K562 (cell line): ENCODE results near the gene ALDH1A2.
A peak's percentile ranks its signal among the peaks of the same experiment; 100 is the strongest.

Experiments
- CTCF ChIP-seq, 3 experiments: IDR thresholded peaks in 2 of 3; conservative IDR thresholded peaks in 1 of 3; 2 replicates each; pipeline ENCODE4 v1.5.1; 2011 to 2012; ENCODE audit warnings: low read length in 3 of 3, mild to moderate bottlenecking in 3 of 3, control low read depth in 2 of 3, improper control_type of control experiment in 1 of 3, inconsistent platforms in 1 of 3, low read depth in 1 of 3, mixed read lengths in 1 of 3, moderate library complexity in 1 of 3; ENCODE audit not compliant: insufficient read depth in 2 of 3
- HOXB6 ChIP-seq: fragments of 250-450 bp; sonication (Bioruptor Pico); IDR thresholded peaks from 2 replicates; pipeline ENCODE4 v1.5.1; 2022; ENCODE audit warnings: mild to moderate bottlenecking, borderline replicate concordance
- KDM1A ChIP-seq, 2 experiments: fragments of 450-650 bp; IDR thresholded peaks; 2 replicates each; pipeline ENCODE4 v1.6.1; 2016; ENCODE audit warnings: mild to moderate bottlenecking in 2 of 2
- POLR2AphosphoS5 ChIP-seq: IDR thresholded peaks from 2 replicates; pipeline ENCODE4 v1.6.1; 2011; ENCODE audit warnings: mild to moderate bottlenecking, low read depth, low read length, moderate library complexity; ENCODE audit not compliant: control insufficient read depth, insufficient read depth
- SAFB2 ChIP-seq: fragments of 200-400 bp; formaldehyde crosslinking; IDR thresholded peaks from 2 replicates; pipeline ENCODE4 v1.6.1; 2018; ENCODE audit warnings: borderline replicate concordance, low read length, low read depth, moderate library complexity; ENCODE audit not compliant: severe bottlenecking
- TCF7 ChIP-seq: sonication (generic); IDR thresholded peaks from 2 replicates; pipeline ENCODE4 v1.6.1; 2016; ENCODE audit warnings: antibody characterized with exemption, borderline replicate concordance
- ZNF449 ChIP-seq: fragments of 250-450 bp; sonication (Bioruptor Pico); IDR thresholded peaks from 2 replicates; pipeline ENCODE4 v1.8.0; 2022; ENCODE audit warnings: moderate library complexity, mild to moderate bottlenecking, inconsistent platforms

- TF ChIP-seq ZNF449 (CRISPR knock-in tag) (no peak), SAFB2 (no peak), HOXB6 (CRISPR knock-in tag) (no peak), KDM1A (IDR thresholded peaks at IDR 0.05) (peak; percentile 93 to 95), POLR2AphosphoS5 (peak; percentile 54; the same call in 1 of the 2 replicates), TCF7 (peak; percentile 46; the same call in 1 of the 2 replicates), CTCF (IDR thresholded peaks at IDR 0.05 in 2 of 3, conservative IDR thresholded peaks at IDR 0.05 in 1 of 3; ENCODE audit: insufficient read depth in 2 of 3, low read depth in 1 of 3, low read length in 3 of 3) (no peak)
Observed at GRCh38 chr15:58110999-58111717, 45.6 kb upstream of the ALDH1A2 start.
